PC-3 (cell line): Measurements from ENCODE around the gene BRCA1. TPM values are rescaled to one million over a fixed set of nuclear protein-coding genes. Genes with fewer than 3 reads are reported as not detected.
"Not testable (repeated sequence)": the region's sequence is repeated elsewhere in the genome, so short reads cannot be mapped to it uniquely, and the experiment has no call there.

Experiments
- ATAC-seq: fragments of 200-7000 bp; cut with Tn5 transposase; 2 replicates; pipeline ENCODE4 v1.9.1; 2020; ENCODE audit warnings: mild to moderate bottlenecking, moderate library complexity
- BruUV-seq: library from RNA; stranded (reverse); fragments of 400-500 nt; replicated peaks from 2 replicates; lab custom pipeline; 2021; lab: Mats Ljungman, UMichigan
- CTCF ChIA-PET: fragments of 300-600 bp; sonication (Branson Sonifier 250); formaldehyde crosslinking; loops from one replicate; lab custom pipeline; 2022; ENCODE audit warnings: antibody characterized with exemption; lab: Charles Lee
- POLR2A ChIA-PET: fragments of 300-600 bp; sonication (Branson Sonifier 250); formaldehyde crosslinking; loops from one replicate; lab custom pipeline; 2022; ENCODE audit warnings: antibody characterized with exemption; ENCODE audit not compliant: unreplicated experiment; lab: Charles Lee
- DNase-seq: peaks from one replicate; pipeline ENCODE4 v3.0.0-alpha.2; 2015
- H2AFZ ChIP-seq: fragments of 300-600 bp; sonication (generic); 2 replicates; pipeline ENCODE4 v1.6.0; 2016; ENCODE audit warnings: antibody characterized with exemption, low read length
- H3F3A ChIP-seq: fragments of 300-600 bp; sonication (generic); one replicate; pipeline ENCODE4 v1.6.0; 2017; ENCODE audit warnings: antibody characterized with exemption, low read length, control low read depth, mild to moderate bottlenecking; ENCODE audit not compliant: unreplicated experiment
- H3K27ac ChIP-seq: fragments of 300-600 bp; sonication (generic); 2 replicates; pipeline ENCODE4 v1.5.1; 2016; ENCODE audit warnings: mild to moderate bottlenecking, low read length
- H3K27me3 ChIP-seq: fragments of 300-600 bp; sonication (generic); 2 replicates; pipeline ENCODE4 v1.6.1; 2016; ENCODE audit warnings: low read length, mixed read lengths
- H3K36me3 ChIP-seq: fragments of 300-600 bp; sonication (generic); 2 replicates; pipeline ENCODE4 v1.6.1; 2016; ENCODE audit warnings: low read depth, mixed run types, low read length, mixed read lengths
- H3K4me1 ChIP-seq: fragments of 300-600 bp; sonication (generic); 2 replicates; pipeline ENCODE4 v1.5.1; 2016; ENCODE audit warnings: low read length; ENCODE audit not compliant: insufficient read depth
- H3K4me2 ChIP-seq: fragments of 300-600 bp; sonication (generic); 2 replicates; pipeline ENCODE4 v1.6.0; 2016; ENCODE audit warnings: low read length
- H3K4me3 ChIP-seq: fragments of 300-600 bp; sonication (generic); 2 replicates; pipeline ENCODE4 v1.5.1; 2016; ENCODE audit warnings: mild to moderate bottlenecking, low read length, mixed read lengths
- H3K79me2 ChIP-seq: fragments of 300-600 bp; sonication (generic); 2 replicates; pipeline ENCODE4 v1.6.1; 2017; ENCODE audit warnings: low read length, mixed read lengths
- H3K9ac ChIP-seq: fragments of 300-600 bp; sonication (generic); 2 replicates; pipeline ENCODE4 v1.6.0; 2016; ENCODE audit warnings: mild to moderate bottlenecking, low read length
- H3K9me2 ChIP-seq: fragments of 300-600 bp; sonication (generic); replicated peaks from 2 replicates; pipeline ENCODE4 v1.6.1; 2016; ENCODE audit warnings: mixed run types, low read length, mixed read lengths
- H3K9me3 ChIP-seq: fragments of 300-600 bp; sonication (generic); 2 replicates; pipeline ENCODE4 v1.6.1; 2016; ENCODE audit warnings: low read length, mixed read lengths
- H4K20me1 ChIP-seq: fragments of 300-600 bp; sonication (generic); 2 replicates; pipeline ENCODE4 v1.6.1; 2016; ENCODE audit warnings: low read length, mixed read lengths
- CTCF ChIP-seq: fragments of 300-600 bp; sonication (generic); conservative IDR thresholded peaks from 2 replicates; pipeline ENCODE4 v1.5.1; 2017; ENCODE audit warnings: antibody characterized with exemption, low read depth, mild to moderate bottlenecking, low read length
- EZH2 ChIP-seq: fragments of 300-600 bp; sonication (generic); IDR thresholded peaks from one replicate; pipeline ENCODE4 v1.6.1; 2017; ENCODE audit warnings: antibody characterized with exemption, mild to moderate bottlenecking, low read length; ENCODE audit not compliant: unreplicated experiment
- EZH2phosphoT487 ChIP-seq: fragments of 300-600 bp; sonication (generic); IDR thresholded peaks from 2 replicates; pipeline ENCODE4 v1.6.1; 2018; ENCODE audit warnings: mild to moderate bottlenecking, antibody characterized with exemption, low read length, borderline replicate concordance
- intact Hi-C: fragments of 100-400 bp; cut with micrococcal nuclease; formaldehyde crosslinking; loops from 2 replicates; pipeline ENCODE4 v1.9.0; 2023
- total RNA-seq: library from RNA; depleted of rRNA; stranded (reverse); fragments of >200 nt; gene quantifications from 2 replicates; pipeline ENCODE4 v1.2.3, GENCODE V29; 2014

The BRCA1 gene
- total RNA-seq, 1 experiment from 2014 or later = 36.3 TPM

DNA sequence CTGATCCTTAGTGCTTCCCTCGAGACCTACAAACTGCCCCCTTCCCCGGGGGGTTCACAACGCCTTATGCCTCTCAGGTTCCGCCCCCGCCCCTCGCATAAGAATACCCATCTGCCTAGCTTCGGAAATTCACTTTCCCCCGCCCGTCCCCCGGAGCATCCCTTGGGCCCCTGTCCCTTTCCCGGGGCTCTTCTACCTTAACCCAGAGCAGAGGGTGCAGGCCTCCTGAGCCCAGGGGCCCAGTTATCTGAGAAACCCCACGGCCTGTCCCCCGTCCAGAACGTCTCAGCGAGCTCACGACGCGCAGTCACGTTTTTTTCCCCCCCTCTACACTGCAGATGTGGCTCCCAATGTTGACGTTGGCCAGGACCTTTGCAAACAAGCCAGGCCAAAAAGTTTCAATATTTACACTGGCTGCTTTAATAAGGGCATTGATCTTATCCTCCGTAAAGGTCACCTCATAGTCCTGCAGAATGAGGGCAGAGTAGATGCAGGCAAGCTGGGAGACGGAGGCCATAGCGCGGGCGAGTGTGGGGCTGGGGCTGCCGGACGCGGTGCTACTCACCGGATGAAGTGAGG is 44.5 kb upstream of the BRCA1 start:
- Histone ChIP-seq H3K27ac (peak overlapping the region; percentile 55), H3K36me3 (no peaks in the 10 kb centered on the region), H4K20me1 (no peaks in the 10 kb centered on the region), H3K9me2 (no peaks in the 10 kb centered on the region), H3K4me1 (peaks cover 11% of the 10 kb centered on the region), H3K4me3 (peak overlapping the region; percentile 90), H3K79me2 (peaks cover 43% of the 10 kb centered on the region), H2AFZ (peak overlapping the region; percentile 93), H3K9me3 (no peaks in the 10 kb centered on the region), H3K9ac (peak overlapping the region; percentile 89), H3K27me3 (no peaks in the 10 kb centered on the region), H3F3A (peaks cover 5% of the 10 kb centered on the region), H3K4me2 (peak overlapping the region; percentile 93)
- intact Hi-C loops = loop anchor here (1.0 to 2.0 kb wide), 2 partner anchors 44 to 145 kb away; partner anchors contain the start of genes BRCA1 and RND2
- ChIA-PET CTCF (interaction anchor here (0.6 kb wide), 2 partner anchors 26 to 42 kb away, joined by 3 to 6 read pairs; no protein-coding TSS in a partner anchor), POLR2A (interaction anchor here (1.0 kb wide), 1 partner anchor 45 kb away, joined by 3 read pairs; the partner anchor contains the start of gene BRCA1)
- ATAC-seq = peak; percentile 25
- peak; percentile 7 for DNase-seq
- TF ChIP-seq CTCF (no peak), EZH2 (no peak), EZH2phosphoT487 (no peak)
- BruUV-seq = no TSS peak

GRCh38 chr17:43165971-43166370 is 40.8 kb upstream of the BRCA1 start:
- H3K27ac ChIP-seq, H3K4me3 ChIP-seq, H3K4me2 ChIP-seq, H2AFZ ChIP-seq, H3K9me2 ChIP-seq, ATAC-seq, intact Hi-C loops, H3K9me3 ChIP-seq, POLR2A ChIA-PET, BruUV-seq, H3K27me3 ChIP-seq, H3F3A ChIP-seq, DNase-seq, H4K20me1 ChIP-seq, H3K36me3 ChIP-seq, H3K9ac ChIP-seq, H3K4me1 ChIP-seq, CTCF ChIA-PET: not testable (repeated sequence)
- H3K79me2 ChIP-seq = peaks cover 22% of the 10 kb centered on the region; the same call in 1 of the 2 replicates

DNA sequence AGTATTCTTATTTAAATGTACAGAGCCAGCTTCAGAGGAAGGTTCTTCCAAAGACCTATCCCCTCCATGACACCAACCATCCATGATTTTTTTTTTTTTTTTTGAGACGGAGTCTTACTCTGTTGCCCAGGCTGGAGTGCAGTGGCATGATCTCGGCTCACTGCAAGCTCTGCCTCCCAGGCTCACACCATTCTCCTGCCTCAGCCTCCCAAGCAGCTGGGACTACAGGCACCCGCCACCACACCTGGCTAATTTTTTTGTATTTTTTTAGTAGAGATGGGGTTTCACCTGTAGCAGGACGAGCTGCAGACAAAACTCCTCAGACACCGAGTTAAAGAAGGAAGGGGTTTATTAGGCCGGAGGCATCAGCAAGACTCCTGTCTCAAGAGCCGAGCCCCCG is 34.8 kb upstream of the BRCA1 start:
- H3K9me3 ChIP-seq, H3F3A ChIP-seq, H3K4me3 ChIP-seq, H3K79me2 ChIP-seq, H3K27ac ChIP-seq, H3K9ac ChIP-seq, H3K27me3 ChIP-seq, H3K9me2 ChIP-seq, H3K4me1 ChIP-seq, BruUV-seq, H4K20me1 ChIP-seq, H2AFZ ChIP-seq, DNase-seq, POLR2A ChIA-PET, ATAC-seq, H3K36me3 ChIP-seq, intact Hi-C loops, H3K4me2 ChIP-seq, CTCF ChIA-PET: not testable (repeated sequence)

- BruUV-seq = not testable (repeated sequence)
These were observed 34.1 kb upstream of the BRCA1 start for GRCh38 chr17:43159232-43159631.

More at GRCh38 chr17:43159232-43159631, 34.1 kb upstream of the BRCA1 start:
- H3K9ac ChIP-seq, H3K9me3 ChIP-seq, H3K27me3 ChIP-seq, H3K4me3 ChIP-seq, H3F3A ChIP-seq, H3K9me2 ChIP-seq, H3K36me3 ChIP-seq, H2AFZ ChIP-seq, H3K79me2 ChIP-seq, H4K20me1 ChIP-seq, H3K27ac ChIP-seq, DNase-seq, intact Hi-C loops, ATAC-seq, H3K4me2 ChIP-seq, H3K4me1 ChIP-seq, CTCF ChIA-PET, POLR2A ChIA-PET: not testable (repeated sequence)
